Measurements from ENCODE around the gene KANK2.
"Not testable (repeated sequence)": the region's sequence is repeated elsewhere in the genome, so short reads cannot be mapped to it uniquely, and the experiment has no call there.

Gene KANK2

GRCh38 chr19:11123114-11123513 lies 74.2 kb downstream of the KANK2 start:
- no peak for TF ChIP-seq CTCF (IDR thresholded peaks at IDR 0.05; ENCODE audit: control insufficient read depth, insufficient read depth, low read depth, low read length, missing control alignments)
- no peak for DNase-seq (ENCODE audit: low read depth)

GRCh38 chr19:11121963-11122362 lies 75.4 kb downstream of the KANK2 start:
- DNase-seq (ENCODE audit: low read depth): not testable (repeated sequence)

More at GRCh38 chr19:11123114-11123513, 74.2 kb downstream of the KANK2 start:
- H3K4me3 ChIP-seq (ENCODE audit: control insufficient read depth, low read depth, low read length): no peak overlapping the region

GRCh38 chr19:11116507-11116906 lies 80.8 kb downstream of the KANK2 start:
- H3K4me3 ChIP-seq (ENCODE audit: control insufficient read depth, low read depth, low read length): no peak overlapping the region
- no peak for DNase-seq (ENCODE audit: low read depth)
- TF ChIP-seq CTCF (IDR thresholded peaks at IDR 0.05; ENCODE audit: control insufficient read depth, insufficient read depth, low read depth, low read length, missing control alignments): no peak

More at GRCh38 chr19:11121963-11122362, 75.4 kb downstream of the KANK2 start:
- not testable (repeated sequence) for H3K4me3 ChIP-seq (ENCODE audit: control insufficient read depth, low read depth, low read length)

GRCh38 chr19:11115895-11116446 lies 81.4 kb downstream of the KANK2 start:
- no peak for DNase-seq (ENCODE audit: low read depth)
- H3K4me3 ChIP-seq (ENCODE audit: control insufficient read depth, low read depth, low read length): no peak overlapping the region
- no peak for TF ChIP-seq CTCF (IDR thresholded peaks at IDR 0.05; ENCODE audit: control insufficient read depth, insufficient read depth, low read depth, low read length, missing control alignments)

- no peak for TF ChIP-seq CTCF (IDR thresholded peaks at IDR 0.05; ENCODE audit: control insufficient read depth, insufficient read depth, low read depth, low read length, missing control alignments)
- DNase-seq (ENCODE audit: low read depth): no peak
- no peak overlapping the region for H3K4me3 ChIP-seq (ENCODE audit: control insufficient read depth, low read depth, low read length)
Observed at GRCh38 chr19:11115042-11115441, 82.3 kb downstream of the KANK2 start.

All from AG09309 (cell line).